AG04450 (cell line): ENCODE measurements around the gene ZNF500. TPM values are rescaled to one million over a fixed set of nuclear protein-coding genes. Genes with fewer than 3 reads are reported as not detected.

Source experiments
- CTCF ChIA-PET: fragments of 300-600, 350-600 bp; formaldehyde crosslinking; extraction: SDS; loops from one replicate; lab custom pipeline; 2022; ENCODE audit warnings: antibody characterized with exemption, inconsistent platforms; lab: Charles Lee
- POLR2A ChIA-PET: fragments of 350-600 bp; formaldehyde crosslinking; extraction: SDS; loops from one replicate; lab custom pipeline; 2021; ENCODE audit warnings: antibody characterized with exemption, inconsistent platforms; lab: Yijun Ruan, JAX
- DNase-seq: peaks from one replicate; pipeline ENCODE4 v3.0.0-alpha.2; 2011; ENCODE audit warnings: low read depth, low spot score
- H3K27ac ChIP-seq: one replicate; pipeline ENCODE4 v1.5.1; 2012; ENCODE audit warnings: low read depth, low read length, control low read depth
- H3K27me3 ChIP-seq: one replicate; pipeline ENCODE4 v1.6.0; 2012; ENCODE audit warnings: low read length; ENCODE audit not compliant: control insufficient read depth, insufficient read depth
- H3K4me3 ChIP-seq: 2 replicates; pipeline ENCODE4 v1.5.1; 2011; ENCODE audit warnings: mild to moderate bottlenecking, low read depth, low read length, control low read depth
- H3K9me3 ChIP-seq: 2 replicates; pipeline ENCODE4 v1.5.1; 2012; ENCODE audit warnings: low read length; ENCODE audit not compliant: control insufficient read depth, insufficient read depth
- CTCF ChIP-seq: IDR thresholded peaks from 2 replicates; pipeline ENCODE4 v1.5.1; 2011; ENCODE audit warnings: low read depth, low read length, control low read depth, inconsistent platforms
- polyA plus RNA-seq: library from polyadenylated mRNA; depleted of rRNA; stranded (reverse); fragments of >200 nt; gene quantifications from 2 replicates; pipeline ENCODE4 v1.2.3, GENCODE V29; 2011

Gene ZNF500
- polyA plus RNA-seq, 1 experiment: 3.1 TPM

GRCh38 chr16:4772351-4772750 lies 5.4 kb upstream of the ZNF500 start:
- no peak overlapping the region for H3K4me3 ChIP-seq
- no peak overlapping the region for H3K27ac ChIP-seq
- H3K9me3 ChIP-seq: no peaks in the 10 kb centered on the region; the same call in 1 of the 2 replicates
- TF ChIP-seq CTCF: no peak
- ChIA-PET POLR2A (interaction anchor here (0.6 to 0.7 kb wide), 2 partner anchors 24 to 70 kb away, joined by 3 read pairs; no protein-coding TSS in a partner anchor), CTCF (no interaction called here)
- DNase-seq: no peak
- H3K27me3 ChIP-seq: no peaks in the 10 kb centered on the region

- H3K4me3 ChIP-seq: no peak overlapping the region
- ChIA-PET CTCF (no interaction called here), POLR2A (no interaction called here)
- no peak overlapping the region for H3K27ac ChIP-seq
- H3K27me3 ChIP-seq: no peaks in the 10 kb centered on the region
- H3K9me3 ChIP-seq: no peaks in the 10 kb centered on the region; the same call in 1 of the 2 replicates
- TF ChIP-seq CTCF: no peak
- DNase-seq: no peak
Measured at GRCh38 chr16:4771646-4772045, 4.7 kb upstream of the ZNF500 start.

- Histone ChIP-seq H3K27me3 (no peaks in the 10 kb centered on the region), H3K4me3 (no peak overlapping the region; the same call in 1 of the 2 replicates), H3K9me3 (no peaks in the 10 kb centered on the region; the same call in 1 of the 2 replicates), H3K27ac (no peak overlapping the region)
- no peak for TF ChIP-seq CTCF
- no peak for DNase-seq
- POLR2A ChIA-PET: interaction anchor here (0.7 to 1.5 kb wide), 2 partner anchors 13 to 35 kb away, joined by 3 to 11 read pairs; partner anchors contain the start of genes ANKS3 and DNAAF8
- CTCF ChIA-PET: no interaction called here
Measured at GRCh38 chr16:4769306-4769638, 2.3 kb upstream of the ZNF500 start.

- CTCF ChIA-PET: interaction anchor here (0.8 to 4.4 kb wide), 2 partner anchors 145 to 187 kb away, joined by 3 to 13 read pairs; partner anchors contain the start of gene MGRN1
- Histone ChIP-seq H3K4me3 (peak overlapping the region; percentile 70), H3K27ac (peak overlapping the region; percentile 61), H3K27me3 (no peaks in the 10 kb centered on the region), H3K9me3 (no peaks in the 10 kb centered on the region; the same call in 1 of the 2 replicates)
- no peak for TF ChIP-seq CTCF
- peak; percentile 81 for DNase-seq
- POLR2A ChIA-PET: interaction anchor here (0.6 to 1.5 kb wide), 4 partner anchors 14 to 188 kb away, joined by 3 to 11 read pairs (median 3); partner anchors contain the start of genes ANKS3 and DNAAF8
Measured at GRCh38 chr16:4768549-4769305, 1.8 kb upstream of the ZNF500 start.
